GM23248 (cell line): Measurements from ENCODE around the gene PARP3.

Source experiments
- EZH2 ChIP-seq: fragments of 200-600 bp; sonication (generic); IDR thresholded peaks from 2 replicates; pipeline ENCODE4 v1.6.1; 2018; ENCODE audit warnings: antibody characterized with exemption, mild to moderate bottlenecking; ENCODE audit not compliant: insufficient read depth, poor library complexity, severe bottlenecking
- EZH2phosphoT487 ChIP-seq: fragments of 200-600 bp; sonication (generic); IDR thresholded peaks from 2 replicates; pipeline ENCODE4 v1.6.1; 2018; ENCODE audit warnings: antibody characterized with exemption, moderate library complexity, mild to moderate bottlenecking, low read depth; ENCODE audit not compliant: insufficient read depth

GRCh38 chr3:51935886-51936755 lies 6.0 kb upstream of the PARP3 start:
- TF ChIP-seq EZH2 (no peak), EZH2phosphoT487 (no peak)
